Left cardiac atrium (tissue), 4 donors: Measurements from ENCODE around the gene NOL3. TPM values are rescaled to one million over a fixed set of nuclear protein-coding genes. Genes with fewer than 3 reads are reported as not detected.
A peak's percentile ranks its signal among the peaks of the same experiment; 100 is the strongest.

Experiments used
- ATAC-seq, 2 donors: fragments of 200-7000 bp; cut with Tn5 transposase; one replicate each; pipeline ENCODE4 v1.9.1; 2020; ENCODE audit warnings: mild to moderate bottlenecking in 2 of 2, moderate library complexity in 2 of 2
- DNase-seq: peaks from one replicate; pipeline ENCODE4 v3.0.0-alpha.2; 2020
- intact Hi-C, 2 donors: fragments of 100-400 bp; cut with DNase I; formaldehyde crosslinking; loops; one replicate each; pipeline versions ENCODE4 v1.14.1 to v1.15.1; 2022 to 2023
- total RNA-seq, 2 donors: library from RNA; stranded (reverse); fragmentation: NEBNext Ultra II Directional; extraction: Animal tissue kit (Norgen Biotek cat#: 25700); gene quantifications; one replicate each; pipeline ENCODE4 v1.2.1, GENCODE V29; 2021
- donor health status: DM: no; HTN: yes; CAD: no.
- donor health status: DM: no; HTN: yes; CAD: no; lungs with severe emphysema.
- donor health status: DM: yes; HTN: yes; CAD: no.
- donor health status: Dilated cardiomyopathy.

Gene NOL3
- total RNA-seq, 2 donors from 2014 or later, result 58.6 to 80.5 TPM

- ATAC-seq (no peak), DNase-seq (no peak)
- intact Hi-C loops, result no loop called here
Measured at GRCh38 chr16:67151431-67152097, 18.8 kb upstream of the NOL3 start.

GRCh38 chr16:67154578-67155294 is 15.6 kb upstream of the NOL3 start:
- intact Hi-C loops, result loop anchor here (1.0 to 5.0 kb wide), 3 partner anchors 177 to 197 kb away; no protein-coding TSS in a partner anchor
- ATAC-seq, result no peak

GRCh38 chr16:67155295-67156142 is 14.8 kb upstream of the NOL3 start:
- DNase-seq (peak; percentile 81), ATAC-seq (peak; percentile 46 to 50)
- intact Hi-C loops, result loop anchor here (1.0 to 5.0 kb wide), 3 partner anchors 178 to 198 kb away; no protein-coding TSS in a partner anchor

More at GRCh38 chr16:67154578-67155294, 15.6 kb upstream of the NOL3 start:
- no peak for DNase-seq

- no peak for DNase-seq
- no peak for ATAC-seq
- intact Hi-C loops, result loop anchor here (5.0 kb wide), 2 partner anchors 179 to 199 kb away; no protein-coding TSS in a partner anchor
Measured at GRCh38 chr16:67156143-67156844, 14.0 kb upstream of the NOL3 start.

GRCh38 chr16:67157106-67157748 is 13.1 kb upstream of the NOL3 start:
- no peak for DNase-seq
- no peak for ATAC-seq
- intact Hi-C loops, result loop anchor here (5.0 kb wide), 2 partner anchors 180 to 200 kb away; no protein-coding TSS in a partner anchor

GRCh38 chr16:67157892-67158635 is 12.3 kb upstream of the NOL3 start:
- ATAC-seq (no peak), DNase-seq (no peak)
- intact Hi-C loops, result loop anchor here (5.0 kb wide), 2 partner anchors 181 to 201 kb away; no protein-coding TSS in a partner anchor

GRCh38 chr16:67158637-67159600 is 11.4 kb upstream of the NOL3 start:
- DNase-seq, result peak; percentile 74
- intact Hi-C loops, result loop anchor here (5.0 kb wide), 2 partner anchors 182 to 202 kb away; no protein-coding TSS in a partner anchor
- ATAC-seq, result peak in 1 of 2 donors; percentile 7

- DNase-seq, result peak; percentile 66
- ATAC-seq, result peak; percentile 15 to 22
- intact Hi-C loops, result no loop called here
Measured at GRCh38 chr16:67161595-67162058, 8.7 kb upstream of the NOL3 start.

GRCh38 chr16:67162506-67163163 is 7.7 kb upstream of the NOL3 start:
- intact Hi-C loops, result no loop called here
- ATAC-seq (no peak), DNase-seq (no peak)

GRCh38 chr16:67163164-67163998 is 7.0 kb upstream of the NOL3 start:
- peak; percentile 67 for DNase-seq
- peak; percentile 9 to 49 for ATAC-seq
- intact Hi-C loops, result no loop called here

- intact Hi-C loops, result no loop called here
- ATAC-seq, result peak; percentile 0 to 4
- DNase-seq, result peak; percentile 40
Measured at GRCh38 chr16:67163999-67164558, 6.3 kb upstream of the NOL3 start.

- intact Hi-C loops, result no loop called here
- ATAC-seq (peak; percentile 28 to 46), DNase-seq (peak; percentile 77)
Measured at GRCh38 chr16:67164599-67165061, 5.7 kb upstream of the NOL3 start, which contains the start of gene HSF4. Gene HSF4 (plus strand): TSS chr16:67164745. CDS start chr16:67164812, 67 bp downstream.

- DNase-seq, result peak; percentile 30
- ATAC-seq, result no peak
- intact Hi-C loops, result no loop called here
Measured at GRCh38 chr16:67165121-67166078, 4.9 kb upstream of the NOL3 start.
